ENCODE measurements around the gene FGF21.
"Not testable (repeated sequence)": the region's sequence is repeated elsewhere in the genome, so short reads cannot be mapped to it uniquely, and the experiment has no call there.

The FGF21 gene

DNA sequence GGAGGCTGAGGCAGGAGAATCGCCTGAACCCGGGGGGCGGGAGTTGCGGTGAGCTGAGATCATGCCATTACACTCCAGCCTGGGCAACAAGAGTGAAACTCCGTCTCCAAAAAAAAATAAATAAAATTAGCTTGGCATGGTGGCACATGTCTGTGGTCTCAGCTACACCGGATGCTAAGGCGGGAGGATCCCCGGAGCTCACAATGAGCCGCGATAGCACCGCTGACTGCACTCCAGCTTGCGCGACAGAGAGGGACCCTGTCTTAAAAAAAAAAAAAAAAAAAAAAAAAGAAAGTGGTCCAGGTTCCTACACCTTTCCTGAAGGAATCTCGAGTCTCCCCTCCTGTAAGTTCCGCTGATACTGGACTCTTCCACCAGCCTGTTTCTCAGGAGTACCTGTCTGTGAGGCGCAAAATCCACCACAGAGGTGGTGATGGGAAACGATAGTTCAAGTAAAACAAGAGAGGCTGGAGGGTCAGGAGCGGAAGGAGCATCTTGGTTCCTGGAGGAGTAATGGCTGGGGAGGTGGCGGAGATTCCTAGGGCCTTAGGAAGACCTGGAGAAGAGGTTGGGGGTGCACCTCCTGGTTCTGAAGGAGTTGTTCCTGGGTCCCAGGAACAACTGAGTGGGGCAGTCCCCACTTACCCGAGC lies 3.4 kb upstream of the FGF21 start:
- DNase-seq: no peak

- peak in 4 of 5 donors; percentile 18 to 37 (median 34) for DNase-seq
Observed at GRCh38 chr19:48752496-48753365, 2.6 kb upstream of the FGF21 start, which contains the start of gene FUT1. FUT1 (minus strand) TSS chr19:48752641; CDS start chr19:48751281, 1,360 bp downstream.

DNA sequence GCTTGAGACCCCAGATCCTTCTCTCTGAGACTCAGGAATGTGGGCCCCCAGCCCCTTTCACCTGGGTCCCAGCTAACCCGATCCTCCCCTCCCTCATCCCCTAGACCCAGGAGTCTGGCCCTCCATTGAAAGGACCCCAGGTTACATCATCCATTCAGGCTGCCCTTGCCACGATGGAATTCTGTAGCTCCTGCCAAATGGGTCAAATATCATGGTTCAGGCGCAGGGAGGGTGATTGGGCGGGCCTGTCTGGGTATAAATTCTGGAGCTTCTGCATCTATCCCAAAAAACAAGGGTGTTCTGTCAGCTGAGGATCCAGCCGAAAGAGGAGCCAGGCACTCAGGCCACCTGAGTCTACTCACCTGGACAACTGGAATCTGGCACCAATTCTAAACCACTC lies 463 bp downstream of the FGF21 start:
- DNase-seq: no peak

DNA sequence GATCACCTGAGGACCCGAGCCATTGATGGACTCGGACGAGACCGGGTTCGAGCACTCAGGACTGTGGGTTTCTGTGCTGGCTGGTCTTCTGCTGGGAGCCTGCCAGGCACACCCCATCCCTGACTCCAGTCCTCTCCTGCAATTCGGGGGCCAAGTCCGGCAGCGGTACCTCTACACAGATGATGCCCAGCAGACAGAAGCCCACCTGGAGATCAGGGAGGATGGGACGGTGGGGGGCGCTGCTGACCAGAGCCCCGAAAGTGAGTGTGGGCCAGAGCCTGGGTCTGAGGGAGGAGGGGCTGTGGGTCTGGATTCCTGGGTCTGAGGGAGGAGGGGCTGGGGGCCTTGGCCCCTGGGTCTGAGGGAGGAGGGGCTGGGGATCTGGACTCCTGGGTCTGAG lies 888 bp downstream of the FGF21 start:
- DNase-seq: no peak

DNA sequence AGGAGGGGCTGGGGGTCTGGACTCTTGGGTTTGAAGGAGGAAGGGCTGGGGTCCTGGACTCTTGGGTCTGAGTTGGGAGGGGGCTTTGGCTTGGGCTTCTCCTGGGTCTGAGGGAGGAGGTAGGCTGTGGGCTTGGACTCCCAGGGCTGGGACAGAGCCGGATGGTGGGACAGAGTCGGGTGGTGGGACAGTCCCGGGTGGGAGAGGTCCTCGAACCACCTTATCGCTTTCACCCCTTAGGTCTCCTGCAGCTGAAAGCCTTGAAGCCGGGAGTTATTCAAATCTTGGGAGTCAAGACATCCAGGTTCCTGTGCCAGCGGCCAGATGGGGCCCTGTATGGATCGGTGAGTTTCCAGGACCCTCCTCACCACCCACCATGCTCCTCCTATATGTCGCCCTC lies 1.4 kb downstream of the FGF21 start:
- DNase-seq: no peak

DNA sequence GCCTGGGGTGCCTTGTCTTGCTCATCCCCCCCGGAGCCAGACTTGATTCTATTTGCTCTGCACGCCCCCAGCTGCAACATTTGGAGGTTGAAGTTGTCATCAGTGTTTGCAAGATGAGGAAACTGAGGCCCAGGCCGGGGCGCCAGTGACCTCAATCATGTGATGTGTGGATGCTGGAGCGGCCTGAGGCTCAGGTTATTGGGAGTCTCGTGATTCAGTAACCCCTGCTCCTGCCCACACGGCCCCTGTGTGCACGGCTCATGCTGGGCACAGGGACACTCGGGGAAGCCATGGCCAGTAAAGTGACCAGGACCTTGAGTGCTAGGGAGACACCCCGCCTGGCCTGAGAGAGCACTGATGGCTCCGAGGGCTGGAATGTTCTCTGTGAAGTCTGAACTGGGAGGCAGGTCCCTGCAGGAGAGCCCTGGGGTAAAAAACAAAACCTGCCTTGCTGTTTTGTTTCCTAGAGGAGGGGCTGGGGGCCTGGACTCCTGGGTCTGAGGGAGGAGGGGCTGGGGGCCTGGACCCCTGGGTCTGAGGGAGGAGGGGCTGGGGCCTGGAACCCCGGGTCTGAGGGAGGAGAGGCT lies 1.9 kb downstream of the FGF21 start:
- DNase-seq: no peak

- DNase-seq: no peak
Observed at GRCh38 chr19:48757741-48758144, 2.4 kb downstream of the FGF21 start.

- DNase-seq: no peak
Observed at GRCh38 chr19:48760504-48761205, 5.3 kb downstream of the FGF21 start.

GRCh38 chr19:48765816-48766215 lies 10.5 kb downstream of the FGF21 start:
- DNase-seq: not testable (repeated sequence)

- not testable (repeated sequence) for DNase-seq
Observed at GRCh38 chr19:48768171-48768753, 12.9 kb downstream of the FGF21 start.

DNA sequence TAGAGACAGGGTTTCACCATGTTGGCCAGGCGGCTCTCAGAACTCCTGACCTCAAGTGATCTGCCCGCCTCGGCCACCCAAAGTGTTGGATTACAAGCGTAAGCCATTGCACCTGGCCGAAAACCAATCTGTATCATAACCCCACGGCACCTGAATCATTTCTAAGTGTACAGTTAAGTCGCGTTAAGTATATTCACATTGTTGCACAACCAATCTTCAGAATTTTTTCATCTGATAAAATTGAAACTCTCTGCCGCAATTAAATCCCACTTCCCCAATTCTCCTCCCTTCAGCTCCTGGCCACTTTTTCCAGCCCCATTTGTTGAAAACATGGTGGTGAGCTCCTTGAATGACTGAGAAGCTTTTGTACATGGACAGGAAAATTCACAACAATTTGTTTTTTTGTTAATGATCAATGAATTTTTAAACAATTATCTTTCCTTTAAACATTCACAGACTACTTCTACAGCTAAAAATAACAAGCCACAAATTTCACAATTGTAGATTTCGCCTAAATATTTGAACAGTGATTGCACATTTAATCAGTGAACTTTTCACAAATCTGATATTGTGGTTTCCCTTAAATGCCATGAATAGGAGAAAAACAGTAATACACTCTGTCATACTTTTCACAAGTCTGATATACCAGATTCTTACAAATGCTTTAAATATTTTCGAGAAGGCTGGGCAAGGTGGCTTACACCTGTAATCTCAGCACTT lies 13.8 kb downstream of the FGF21 start:
- DNase-seq: no peak

DNA sequence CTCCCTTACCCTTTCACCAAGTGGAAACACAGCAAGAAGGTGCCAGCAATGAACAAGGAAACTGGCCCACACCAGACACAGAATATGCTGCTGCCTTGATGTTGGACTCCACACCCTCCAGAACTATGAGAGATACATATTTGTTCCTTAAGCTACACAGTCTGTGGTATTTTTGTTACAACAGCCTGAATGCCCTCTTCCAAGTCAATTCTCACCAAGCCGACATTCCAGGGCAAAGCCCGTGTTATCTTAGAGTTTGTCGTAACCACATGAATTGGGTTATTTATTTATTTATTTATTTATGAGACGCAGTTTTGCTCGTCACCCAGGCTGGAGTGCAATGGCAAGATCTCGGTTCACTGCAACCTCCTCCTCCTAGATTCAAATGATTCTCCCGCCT lies 14.9 kb downstream of the FGF21 start:
- no peak for DNase-seq

DNA sequence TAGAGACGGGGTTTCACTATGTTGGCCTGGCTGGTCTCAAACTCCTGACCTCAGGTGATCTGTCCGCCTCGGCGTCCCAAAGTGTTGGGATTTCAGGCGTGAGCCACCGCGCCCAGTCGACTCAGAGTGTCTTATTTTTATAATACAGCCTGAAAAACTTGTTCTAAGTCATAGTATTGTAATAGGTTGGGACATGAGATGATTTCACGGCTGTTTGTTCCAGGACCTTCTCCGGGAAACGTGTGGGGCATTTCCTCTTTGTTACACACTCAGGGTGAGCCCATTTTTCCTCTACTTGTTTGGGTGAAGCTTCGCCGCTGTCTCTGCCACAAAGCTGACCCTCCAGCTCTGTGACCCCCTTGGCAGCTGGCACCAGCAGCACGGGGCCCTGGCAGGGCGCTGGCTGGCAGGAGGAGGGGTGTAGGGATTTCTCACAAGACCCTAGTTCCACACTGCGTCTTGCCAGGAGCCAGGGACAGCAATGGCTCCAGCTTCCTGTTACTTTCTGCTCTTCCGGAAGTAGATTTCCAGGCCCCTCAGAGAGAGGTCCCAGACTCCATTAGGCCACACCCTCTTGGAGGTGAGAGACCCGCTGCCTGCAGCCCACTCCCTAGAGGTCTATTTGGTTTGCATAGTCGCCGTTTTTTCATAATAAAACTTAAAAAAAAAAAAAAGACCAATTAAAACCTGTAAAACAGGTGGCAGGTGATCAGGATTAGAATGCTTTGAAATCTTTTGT lies 15.6 kb downstream of the FGF21 start:
- DNase-seq: no peak

GRCh38 chr19:48772503-48772953 lies 17.2 kb downstream of the FGF21 start:
- no peak for DNase-seq

DNA sequence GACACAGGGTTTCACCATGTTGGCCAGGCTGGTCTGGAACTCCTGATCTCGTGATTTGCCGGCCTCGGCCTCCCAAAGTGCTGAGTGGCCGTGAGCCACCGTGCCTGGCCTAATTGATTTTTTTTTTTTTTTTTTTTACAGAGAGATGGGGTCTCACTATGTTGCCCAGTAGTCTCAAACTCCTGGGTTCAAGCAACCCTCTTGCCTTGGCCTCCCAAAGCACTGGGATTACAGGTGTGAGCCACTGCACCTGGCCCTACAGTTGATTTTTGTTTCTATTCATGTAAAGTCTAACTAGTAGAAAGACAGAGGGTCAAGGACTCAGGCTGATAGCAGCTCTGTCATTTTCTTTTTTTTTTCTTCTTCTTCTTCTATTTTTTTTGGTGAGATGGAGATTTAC lies 21.8 kb downstream of the FGF21 start:
- no peak for DNase-seq

GRCh38 chr19:48777720-48778119 lies 22.4 kb downstream of the FGF21 start:
- DNase-seq: no peak

- no peak for DNase-seq
Observed at GRCh38 chr19:48779636-48780035, 24.3 kb downstream of the FGF21 start.

GRCh38 chr19:48780631-48781391 lies 25.5 kb downstream of the FGF21 start:
- DNase-seq: no peak

- no peak for DNase-seq
Observed at GRCh38 chr19:48784527-48784926, 29.2 kb downstream of the FGF21 start.

GRCh38 chr19:48786422-48786821 lies 31.1 kb downstream of the FGF21 start:
- not testable (repeated sequence) for DNase-seq

All from T-helper 1 cell (primary cell).